GM19468 (cell line): Measurements from ENCODE around the gene RELN.
"Not testable (repeated sequence)": the region's sequence is repeated elsewhere in the genome, so short reads cannot be mapped to it uniquely, and the experiment has no call there.

ENCODE experiments used
- ATAC-seq: cut with Tn5 transposase; IDR thresholded peaks from one replicate; pipeline ENCODE4 v1.9.1; 2021; ENCODE audit warnings: mild to moderate bottlenecking, moderate library complexity, moderate number of reproducible peaks; ENCODE audit not compliant: unreplicated experiment; ENCODE audit errors: extremely low read depth

Gene RELN

GRCh38 chr7:103541026-103541425, 448.4 kb downstream of the RELN start:
- no peak for ATAC-seq

- no peak for ATAC-seq
Observed at GRCh38 chr7:103540338-103540737, 449.1 kb downstream of the RELN start.

GRCh38 chr7:103539875-103540274, 449.6 kb downstream of the RELN start:
- no peak for ATAC-seq

GRCh38 chr7:103538964-103539709, 450.3 kb downstream of the RELN start:
- ATAC-seq = no peak

- no peak for ATAC-seq
Observed at GRCh38 chr7:103533761-103534160, 455.7 kb downstream of the RELN start.

- no peak for ATAC-seq
Observed at GRCh38 chr7:103532955-103533354, 456.5 kb downstream of the RELN start.

- ATAC-seq = no peak
Observed at GRCh38 chr7:103528152-103528551, 461.3 kb downstream of the RELN start.

- ATAC-seq = no peak
Observed at GRCh38 chr7:103525937-103526336, 463.5 kb downstream of the RELN start.

- ATAC-seq = no peak
Observed at GRCh38 chr7:103524042-103524907, 465.2 kb downstream of the RELN start.

- no peak for ATAC-seq
Observed at GRCh38 chr7:103521937-103522336, 467.5 kb downstream of the RELN start.

GRCh38 chr7:103504505-103505135, 484.8 kb downstream of the RELN start:
- no peak for ATAC-seq

- no peak for ATAC-seq
Observed at GRCh38 chr7:103501206-103501605, 488.3 kb downstream of the RELN start.

- no peak for ATAC-seq
Observed at GRCh38 chr7:103499976-103500375, 489.5 kb downstream of the RELN start.

- ATAC-seq = no peak
Observed at GRCh38 chr7:103487419-103487818, 502.0 kb downstream of the RELN start.

GRCh38 chr7:103486873-103487272, 502.6 kb downstream of the RELN start:
- ATAC-seq = not testable (repeated sequence)

GRCh38 chr7:103480771-103481170, 508.7 kb downstream of the RELN start:
- no peak for ATAC-seq

- no peak for ATAC-seq
Observed at GRCh38 chr7:103474956-103475355, 514.5 kb downstream of the RELN start.

GRCh38 chr7:103469095-103469948, 520.1 kb downstream of the RELN start:
- ATAC-seq = no peak

- no peak for ATAC-seq
Observed at GRCh38 chr7:103466814-103467213, 522.6 kb downstream of the RELN start.

GRCh38 chr7:103462358-103462757, 527.1 kb downstream of the RELN start:
- ATAC-seq = no peak
